ENCODE results near the gene POT1.

DNA sequence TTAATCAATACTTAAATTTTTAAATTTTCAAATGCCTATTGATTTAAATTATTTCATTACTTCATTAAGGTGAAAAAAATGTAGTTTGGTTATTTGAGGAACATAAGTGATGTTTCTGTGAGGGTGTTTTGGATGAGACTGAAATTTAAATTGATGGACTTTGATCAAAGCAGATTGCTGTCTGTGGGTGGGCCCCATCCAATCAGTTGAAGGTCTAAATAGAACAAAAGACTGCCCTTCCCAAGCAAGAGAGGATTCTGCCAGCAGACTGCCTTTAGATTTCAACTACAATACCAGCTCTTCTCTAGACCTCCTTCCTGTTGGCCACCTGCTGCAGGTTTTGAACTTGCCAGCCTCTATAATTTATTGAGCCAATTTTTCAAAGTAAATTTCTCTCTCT is 149.6 kb downstream of the POT1 start:
- TF ChIP-seq FOXA1 (IDR thresholded peaks at IDR 0.05) (no peak), TARDBP (IDR thresholded peaks at IDR 0.05) (no peak), ZNF384 (IDR thresholded peaks at IDR 0.05) (no peak), SP1 (IDR thresholded peaks at IDR 0.05) (no peak), CTBP1 (IDR thresholded peaks at IDR 0.05; ENCODE audit: borderline replicate concordance) (no peak), HDGF (IDR thresholded peaks at IDR 0.05; ENCODE audit: borderline replicate concordance) (no peak), FOXM1 (IDR thresholded peaks at IDR 0.05; ENCODE audit: borderline replicate concordance) (no peak), LEF1 (IDR thresholded peaks at IDR 0.05; ENCODE audit: borderline replicate concordance) (no peak), ELF4 (IDR thresholded peaks at IDR 0.05) (no peak), BHLHE40 (IDR thresholded peaks at IDR 0.05; ENCODE audit: borderline replicate concordance) (no peak), L3MBTL2 (conservative IDR thresholded peaks at IDR 0.05) (no peak)
- TF ChIP-seq, protein P1, sequence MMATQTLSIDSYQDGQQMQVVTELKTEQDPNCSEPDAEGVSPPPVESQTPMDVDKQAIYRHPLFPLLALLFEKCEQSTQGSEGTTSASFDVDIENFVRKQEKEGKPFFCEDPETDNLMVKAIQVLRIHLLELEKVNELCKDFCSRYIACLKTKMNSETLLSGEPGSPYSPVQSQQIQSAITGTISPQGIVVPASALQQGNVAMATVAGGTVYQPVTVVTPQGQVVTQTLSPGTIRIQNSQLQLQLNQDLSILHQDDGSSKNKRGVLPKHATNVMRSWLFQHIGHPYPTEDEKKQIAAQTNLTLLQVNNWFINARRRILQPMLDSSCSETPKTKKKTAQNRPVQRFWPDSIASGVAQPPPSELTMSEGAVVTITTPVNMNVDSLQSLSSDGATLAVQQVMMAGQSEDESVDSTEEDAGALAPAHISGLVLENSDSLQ (IDR thresholded peaks at IDR 0.05), result no peak

Data from HEK293T (cell line).